GM23338 (cell line): ENCODE results near the gene HHAT. TPM values are rescaled to one million over a fixed set of nuclear protein-coding genes. Genes with fewer than 3 reads are reported as not detected.
A peak's percentile ranks its signal among the peaks of the same experiment; 100 is the strongest.

Source experiments
- ATAC-seq: fragments of 200-7000 bp; cut with Tn5 transposase; 3 replicates; pipeline ENCODE4 v1.9.1; 2020
- DNase-seq: peaks from one replicate; pipeline ENCODE4 v3.0.0-alpha.2; 2015; ENCODE audit warnings: low spot score
- H2AFZ ChIP-seq: fragments of 200-600 bp; sonication (generic); 2 replicates; pipeline ENCODE4 v1.8.0; 2016; ENCODE audit warnings: antibody characterized with exemption, mild to moderate bottlenecking, moderate library complexity
- H3F3A ChIP-seq: fragments of 200-600 bp; sonication (generic); replicated peaks from 2 replicates; pipeline ENCODE4 v1.8.0; 2017; ENCODE audit warnings: antibody characterized with exemption, mixed run types, low read depth
- H3K27ac ChIP-seq: fragments of 200-600 bp; sonication (generic); 2 replicates; pipeline ENCODE4 v1.6.1; 2016; ENCODE audit warnings: low read depth
- H3K27me3 ChIP-seq: fragments of 200-600 bp; sonication (generic); 2 replicates; pipeline ENCODE4 v1.8.0; 2016; ENCODE audit warnings: mild to moderate bottlenecking, mixed run types, moderate library complexity; ENCODE audit not compliant: insufficient read depth
- H3K36me3 ChIP-seq: fragments of 200-600 bp; sonication (generic); 2 replicates; pipeline ENCODE4 v1.8.0; 2016; ENCODE audit warnings: mild to moderate bottlenecking; ENCODE audit not compliant: insufficient read depth
- H3K4me1 ChIP-seq: fragments of 200-600 bp; sonication (generic); 2 replicates; pipeline ENCODE4 v1.8.0; 2016; ENCODE audit warnings: mild to moderate bottlenecking, moderate library complexity; ENCODE audit not compliant: insufficient read depth
- H3K4me2 ChIP-seq: fragments of 200-600 bp; sonication (generic); 2 replicates; pipeline ENCODE4 v1.7.1; 2017; ENCODE audit warnings: mixed run types
- H3K4me3 ChIP-seq: fragments of 200-600 bp; sonication (generic); 2 replicates; pipeline ENCODE4 v1.6.1; 2016; ENCODE audit warnings: mixed run types
- H3K79me2 ChIP-seq: fragments of 200-600 bp; sonication (generic); replicated peaks from 2 replicates; pipeline ENCODE4 v1.8.0; 2017; ENCODE audit warnings: mild to moderate bottlenecking; ENCODE audit not compliant: insufficient read depth
- H3K9me2 ChIP-seq: fragments of 200-600 bp; sonication (generic); 2 replicates; pipeline ENCODE4 v1.8.0; 2017; ENCODE audit not compliant: insufficient read depth
- H4K20me1 ChIP-seq: fragments of 200-600 bp; sonication (generic); replicated peaks from 2 replicates; pipeline ENCODE4 v1.8.0; 2017; ENCODE audit warnings: mild to moderate bottlenecking; ENCODE audit not compliant: insufficient read depth
- H3K27ac Mint-ChIP-seq: 2 replicates; pipeline ENCODE4 v1.8.0; 2020; ENCODE audit warnings: inconsistent platforms, mild to moderate bottlenecking, moderate library complexity, mixed read lengths
- H3K27me3 Mint-ChIP-seq: 3 replicates; pipeline ENCODE4 v1.8.0; 2022; ENCODE audit warnings: low read depth, mild to moderate bottlenecking, moderate library complexity, mixed read lengths, inconsistent platforms; ENCODE audit not compliant: insufficient read depth, poor library complexity
- H3K36me3 Mint-ChIP-seq: 3 replicates; pipeline ENCODE4 v1.8.0; 2021; ENCODE audit warnings: low read depth, mild to moderate bottlenecking, inconsistent platforms, moderate library complexity, mixed read lengths
- H3K4me1 Mint-ChIP-seq: 3 replicates; pipeline ENCODE4 v1.8.0; 2020; ENCODE audit warnings: mild to moderate bottlenecking, inconsistent platforms, mixed read lengths
- H3K4me3 Mint-ChIP-seq: 3 replicates; pipeline ENCODE4 v1.8.0; 2021; ENCODE audit warnings: moderate library complexity, mild to moderate bottlenecking, inconsistent platforms, mixed read lengths
- H3K9me3 Mint-ChIP-seq: 3 replicates; pipeline ENCODE4 v1.8.0; 2020; ENCODE audit warnings: moderate library complexity, mild to moderate bottlenecking, inconsistent platforms, mixed read lengths
- CREB1 ChIP-seq: fragments of 250-450 bp; sonication (Bioruptor Pico); IDR thresholded peaks from 2 replicates; pipeline ENCODE4 v1.5.0; 2020; ENCODE audit warnings: low read depth, mild to moderate bottlenecking, moderate library complexity
- EZH2 ChIP-seq: fragments of 200-600 bp; sonication (generic); IDR thresholded peaks from one replicate; pipeline ENCODE4 v1.8.0; 2017; ENCODE audit warnings: antibody characterized with exemption, mild to moderate bottlenecking, low read depth; ENCODE audit not compliant: unreplicated experiment
- EZH2phosphoT487 ChIP-seq: fragments of 200-600 bp; sonication (generic); IDR thresholded peaks from one replicate; pipeline ENCODE4 v1.8.1; 2018; ENCODE audit warnings: antibody characterized with exemption; ENCODE audit not compliant: unreplicated experiment
- JUNB ChIP-seq: IDR thresholded peaks from one replicate; pipeline ENCODE4 v1.6.1; 2016; ENCODE audit warnings: antibody characterized with exemption; ENCODE audit not compliant: unreplicated experiment
- NANOG ChIP-seq: IDR thresholded peaks from 2 replicates; pipeline ENCODE4 v1.6.1; 2016; ENCODE audit warnings: antibody characterized with exemption, borderline replicate concordance
- POLR2AphosphoS5 ChIP-seq: IDR thresholded peaks from 2 replicates; pipeline ENCODE4 v1.6.1; 2016; ENCODE audit warnings: antibody characterized with exemption, low read depth
- STAT1 ChIP-seq: IDR thresholded peaks from one replicate; pipeline ENCODE4 v1.6.1; 2016; ENCODE audit warnings: antibody characterized with exemption; ENCODE audit not compliant: unreplicated experiment
- ZNF114 ChIP-seq: fragments of 250-450 bp; sonication (Bioruptor Pico); IDR thresholded peaks from 2 replicates; pipeline ENCODE4 v1.5.0; 2020; ENCODE audit warnings: mild to moderate bottlenecking, moderate library complexity
- polyA plus RNA-seq: library from polyadenylated mRNA; unstranded; fragments of >200 nt; fragmentation: Nextera tagmentation; extraction: Ambion mirVana; gene quantifications from 2 replicates; pipeline ENCODE4 v1.2.1, GENCODE V29; 2016
- total RNA-seq: library from RNA; depleted of rRNA; stranded (reverse); fragments of >200 nt; shearing (Covaris generic); gene quantifications from 2 replicates; pipeline ENCODE4 v1.2.3, GENCODE V29; 2014
- TF ChIP-seq, protein P1 (sequence below): IDR thresholded peaks from 2 replicates; pipeline ENCODE4 v1.6.1; 2016; ENCODE audit warnings: antibody characterized with exemption
- TF ChIP-seq, protein P2 (sequence below): fragments of 250-450 bp; sonication (Bioruptor Pico); IDR thresholded peaks from 2 replicates; pipeline ENCODE4 v1.5.0; 2020; ENCODE audit warnings: mild to moderate bottlenecking, moderate library complexity

The HHAT gene
- total and polyA plus RNA-seq, 2 experiments from 2014 or later, result 0.11 to 0.66 TPM

DNA sequence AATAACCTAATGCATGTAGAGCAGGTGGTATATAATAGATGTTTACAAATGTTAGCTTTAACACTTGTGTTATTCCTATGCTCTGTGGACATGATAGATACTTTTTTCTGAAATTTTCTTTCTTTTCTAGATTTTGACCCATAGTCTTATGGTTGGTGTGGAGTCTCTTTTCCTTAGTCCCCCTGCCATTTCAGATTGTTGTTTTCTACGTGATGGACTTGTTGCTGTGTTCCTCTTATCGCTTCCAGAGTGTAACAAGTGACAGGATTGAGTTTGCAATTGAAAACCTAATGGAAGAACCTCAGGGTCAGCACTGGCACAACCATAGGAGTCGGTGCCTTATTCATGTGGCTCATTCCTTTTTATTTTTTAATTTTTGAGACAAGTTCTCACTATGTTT is 136.4 kb downstream of the HHAT start (continued):
- TF ChIP-seq JUNB (no peak), POLR2AphosphoS5 (no peak), CREB1 (CRISPR knock-in tag) (no peak), EZH2phosphoT487 (no peak), STAT1 (no peak)
- TF ChIP-seq, protein P1, sequence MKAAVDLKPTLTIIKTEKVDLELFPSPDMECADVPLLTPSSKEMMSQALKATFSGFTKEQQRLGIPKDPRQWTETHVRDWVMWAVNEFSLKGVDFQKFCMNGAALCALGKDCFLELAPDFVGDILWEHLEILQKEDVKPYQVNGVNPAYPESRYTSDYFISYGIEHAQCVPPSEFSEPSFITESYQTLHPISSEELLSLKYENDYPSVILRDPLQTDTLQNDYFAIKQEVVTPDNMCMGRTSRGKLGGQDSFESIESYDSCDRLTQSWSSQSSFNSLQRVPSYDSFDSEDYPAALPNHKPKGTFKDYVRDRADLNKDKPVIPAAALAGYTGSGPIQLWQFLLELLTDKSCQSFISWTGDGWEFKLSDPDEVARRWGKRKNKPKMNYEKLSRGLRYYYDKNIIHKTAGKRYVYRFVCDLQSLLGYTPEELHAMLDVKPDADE, result no peak

DNA sequence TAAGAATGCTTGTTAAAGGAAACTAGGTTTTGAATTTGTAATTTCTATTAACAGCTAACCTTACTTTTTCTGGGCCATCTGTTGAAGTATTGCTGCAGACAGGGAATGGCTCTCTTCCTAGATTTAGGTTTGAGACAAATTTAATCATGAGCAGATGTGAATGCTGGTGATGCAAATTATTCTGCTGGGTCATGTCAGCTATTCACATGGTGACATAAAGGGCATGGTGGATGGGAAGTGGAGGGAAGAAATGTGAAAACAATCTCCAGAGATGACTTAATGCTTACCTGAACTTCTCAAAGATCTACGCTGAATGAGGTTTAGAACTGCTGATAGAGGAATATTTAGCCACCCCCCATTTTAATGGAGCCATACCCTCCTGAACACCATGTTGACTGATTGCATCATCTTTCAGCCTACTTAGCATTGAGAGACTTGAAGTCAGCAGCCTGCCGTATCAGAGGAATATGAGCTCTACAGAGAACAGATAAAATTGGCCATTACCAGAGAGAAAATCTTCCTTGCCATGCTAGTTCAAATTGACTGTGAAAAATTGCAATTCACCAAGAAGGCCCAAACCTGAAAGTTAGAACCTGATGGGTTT is 138.8 kb downstream of the HHAT start:
- H3K4me3 Mint-ChIP-seq, result no peak overlapping the region
- DNase-seq (no peak), ATAC-seq (no peak)
- Histone ChIP-seq H3F3A (no peaks in the 10 kb centered on the region), H3K4me1 (no peaks in the 10 kb centered on the region), H3K9me2 (peaks cover 8% of the 10 kb centered on the region; the same call in 1 of the 2 replicates), H3K27me3 (no peaks in the 10 kb centered on the region), H3K4me3 (no peak overlapping the region), H3K4me2 (no peak overlapping the region), H2AFZ (peak overlapping the region; percentile 25; the same call in 1 of the 2 replicates), H3K79me2 (no peaks in the 10 kb centered on the region), H3K36me3 (no peaks in the 10 kb centered on the region), H4K20me1 (peaks cover 4% of the 10 kb centered on the region; the same call in 1 of the 2 replicates), H3K27ac (no peak overlapping the region)
- TF ChIP-seq, protein P2, sequence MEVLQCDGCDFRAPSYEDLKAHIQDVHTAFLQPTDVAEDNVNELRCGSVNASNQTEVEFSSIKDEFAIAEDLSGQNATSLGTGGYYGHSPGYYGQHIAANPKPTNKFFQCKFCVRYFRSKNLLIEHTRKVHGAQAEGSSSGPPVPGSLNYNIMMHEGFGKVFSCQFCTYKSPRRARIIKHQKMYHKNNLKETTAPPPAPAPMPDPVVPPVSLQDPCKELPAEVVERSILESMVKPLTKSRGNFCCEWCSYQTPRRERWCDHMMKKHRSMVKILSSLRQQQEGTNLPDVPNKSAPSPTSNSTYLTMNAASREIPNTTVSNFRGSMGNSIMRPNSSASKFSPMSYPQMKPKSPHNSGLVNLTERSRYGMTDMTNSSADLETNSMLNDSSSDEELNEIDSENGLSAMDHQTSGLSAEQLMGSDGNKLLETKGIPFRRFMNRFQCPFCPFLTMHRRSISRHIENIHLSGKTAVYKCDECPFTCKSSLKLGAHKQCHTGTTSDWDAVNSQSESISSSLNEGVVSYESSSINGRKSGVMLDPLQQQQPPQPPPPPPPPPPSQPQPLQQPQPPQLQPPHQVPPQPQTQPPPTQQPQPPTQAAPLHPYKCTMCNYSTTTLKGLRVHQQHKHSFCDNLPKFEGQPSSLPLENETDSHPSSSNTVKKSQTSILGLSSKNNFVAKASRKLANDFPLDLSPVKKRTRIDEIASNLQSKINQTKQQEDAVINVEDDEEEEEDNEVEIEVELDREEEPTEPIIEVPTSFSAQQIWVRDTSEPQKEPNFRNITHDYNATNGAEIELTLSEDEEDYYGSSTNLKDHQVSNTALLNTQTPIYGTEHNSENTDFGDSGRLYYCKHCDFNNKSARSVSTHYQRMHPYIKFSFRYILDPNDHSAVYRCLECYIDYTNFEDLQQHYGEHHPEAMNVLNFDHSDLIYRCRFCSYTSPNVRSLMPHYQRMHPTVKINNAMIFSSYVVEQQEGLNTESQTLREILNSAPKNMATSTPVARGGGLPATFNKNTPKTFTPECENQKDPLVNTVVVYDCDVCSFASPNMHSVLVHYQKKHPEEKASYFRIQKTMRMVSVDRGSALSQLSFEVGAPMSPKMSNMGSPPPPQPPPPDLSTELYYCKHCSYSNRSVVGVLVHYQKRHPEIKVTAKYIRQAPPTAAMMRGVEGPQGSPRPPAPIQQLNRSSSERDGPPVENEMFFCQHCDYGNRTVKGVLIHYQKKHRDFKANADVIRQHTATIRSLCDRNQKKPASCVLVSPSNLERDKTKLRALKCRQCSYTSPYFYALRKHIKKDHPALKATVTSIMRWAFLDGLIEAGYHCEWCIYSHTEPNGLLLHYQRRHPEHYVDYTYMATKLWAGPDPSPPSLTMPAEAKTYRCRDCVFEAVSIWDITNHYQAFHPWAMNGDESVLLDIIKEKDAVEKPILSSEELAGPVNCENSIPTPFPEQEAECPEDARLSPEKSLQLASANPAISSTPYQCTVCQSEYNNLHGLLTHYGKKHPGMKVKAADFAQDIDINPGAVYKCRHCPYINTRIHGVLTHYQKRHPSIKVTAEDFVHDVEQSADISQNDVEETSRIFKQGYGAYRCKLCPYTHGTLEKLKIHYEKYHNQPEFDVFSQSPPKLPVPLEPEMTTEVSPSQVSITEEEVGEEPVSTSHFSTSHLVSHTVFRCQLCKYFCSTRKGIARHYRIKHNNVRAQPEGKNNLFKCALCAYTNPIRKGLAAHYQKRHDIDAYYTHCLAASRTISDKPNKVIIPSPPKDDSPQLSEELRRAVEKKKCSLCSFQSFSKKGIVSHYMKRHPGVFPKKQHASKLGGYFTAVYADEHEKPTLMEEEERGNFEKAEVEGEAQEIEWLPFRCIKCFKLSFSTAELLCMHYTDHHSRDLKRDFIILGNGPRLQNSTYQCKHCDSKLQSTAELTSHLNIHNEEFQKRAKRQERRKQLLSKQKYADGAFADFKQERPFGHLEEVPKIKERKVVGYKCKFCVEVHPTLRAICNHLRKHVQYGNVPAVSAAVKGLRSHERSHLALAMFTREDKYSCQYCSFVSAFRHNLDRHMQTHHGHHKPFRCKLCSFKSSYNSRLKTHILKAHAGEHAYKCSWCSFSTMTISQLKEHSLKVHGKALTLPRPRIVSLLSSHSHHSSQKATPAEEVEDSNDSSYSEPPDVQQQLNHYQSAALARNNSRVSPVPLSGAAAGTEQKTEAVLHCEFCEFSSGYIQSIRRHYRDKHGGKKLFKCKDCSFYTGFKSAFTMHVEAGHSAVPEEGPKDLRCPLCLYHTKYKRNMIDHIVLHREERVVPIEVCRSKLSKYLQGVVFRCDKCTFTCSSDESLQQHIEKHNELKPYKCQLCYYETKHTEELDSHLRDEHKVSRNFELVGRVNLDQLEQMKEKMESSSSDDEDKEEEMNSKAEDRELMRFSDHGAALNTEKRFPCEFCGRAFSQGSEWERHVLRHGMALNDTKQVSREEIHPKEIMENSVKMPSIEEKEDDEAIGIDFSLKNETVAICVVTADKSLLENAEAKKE (CRISPR knock-in tag), result no peak
- no peak for TF ChIP-seq NANOG
- TF ChIP-seq ZNF114 (CRISPR knock-in tag), result no peak
- no peak for TF ChIP-seq JUNB
- TF ChIP-seq EZH2, result no peak
- TF ChIP-seq POLR2AphosphoS5, result no peak
- no peak for TF ChIP-seq CREB1 (CRISPR knock-in tag)
- H3K36me3 Mint-ChIP-seq, result no peaks in the 10 kb centered on the region
- H3K27me3 Mint-ChIP-seq, result peaks cover 1% of the 10 kb centered on the region
- no peaks in the 10 kb centered on the region for H3K9me3 Mint-ChIP-seq
- peaks cover 7% of the 10 kb centered on the region; the same call in 2 of the 3 replicates for H3K4me1 Mint-ChIP-seq
- no peak overlapping the region; the same call in 1 of the 2 replicates for H3K27ac Mint-ChIP-seq
